Activated gamma-delta T cell treated with Interleukin-2 at 50 U/mL for 16 hours (primary cell): ENCODE data around the gene TEKT5.
"Not testable (repeated sequence)": the region's sequence is repeated elsewhere in the genome, so short reads cannot be mapped to it uniquely, and the experiment has no call there.

Source experiments
- DNase-seq: peaks from one replicate; pipeline ENCODE4 v3.0.0-alpha.2; 2020

Gene TEKT5

GRCh38 chr16:10657925-10658324 lies 36.8 kb downstream of the TEKT5 start:
- DNase-seq = no peak

GRCh38 chr16:10656618-10657017 lies 38.1 kb downstream of the TEKT5 start:
- no peak for DNase-seq

GRCh38 chr16:10655415-10655977 lies 39.2 kb downstream of the TEKT5 start:
- no peak for DNase-seq

GRCh38 chr16:10654592-10655414 lies 39.9 kb downstream of the TEKT5 start:
- DNase-seq = no peak

- DNase-seq = no peak
Observed at GRCh38 chr16:10652730-10653590, 41.8 kb downstream of the TEKT5 start.

- not testable (repeated sequence) for DNase-seq
Observed at GRCh38 chr16:10649098-10649497, 45.6 kb downstream of the TEKT5 start.

GRCh38 chr16:10647721-10648296 lies 46.9 kb downstream of the TEKT5 start:
- no peak for DNase-seq

GRCh38 chr16:10647264-10647720 lies 47.4 kb downstream of the TEKT5 start:
- DNase-seq = no peak

GRCh38 chr16:10646581-10647263 lies 48.0 kb downstream of the TEKT5 start:
- DNase-seq = no peak

- DNase-seq = no peak
Observed at GRCh38 chr16:10646228-10646580, 48.5 kb downstream of the TEKT5 start.

GRCh38 chr16:10644092-10644491 lies 50.6 kb downstream of the TEKT5 start:
- no peak for DNase-seq

GRCh38 chr16:10642964-10643363 lies 51.8 kb downstream of the TEKT5 start:
- DNase-seq = no peak

- DNase-seq = no peak
Observed at GRCh38 chr16:10641953-10642949, 52.5 kb downstream of the TEKT5 start.

GRCh38 chr16:10641555-10641952 lies 53.2 kb downstream of the TEKT5 start:
- DNase-seq = no peak

- DNase-seq = no peak
Observed at GRCh38 chr16:10640934-10641333, 53.8 kb downstream of the TEKT5 start.

- no peak for DNase-seq
Observed at GRCh38 chr16:10638101-10638500, 56.6 kb downstream of the TEKT5 start.

GRCh38 chr16:10637337-10638037 lies 57.2 kb downstream of the TEKT5 start:
- no peak for DNase-seq

GRCh38 chr16:10635365-10636021 lies 59.2 kb downstream of the TEKT5 start:
- DNase-seq = no peak

GRCh38 chr16:10633429-10633828 lies 61.3 kb downstream of the TEKT5 start:
- DNase-seq = not testable (repeated sequence)

GRCh38 chr16:10631886-10632285 lies 62.8 kb downstream of the TEKT5 start:
- DNase-seq = no peak
